Measurements from ENCODE around the gene ECE1.

GRCh38 chr1:21249940-21250493, 40.2 kb downstream of the ECE1 start:
- no peak for TF ChIP-seq BHLHE40 (IDR thresholded peaks at IDR 0.05; ENCODE audit: borderline replicate concordance)
- TF ChIP-seq SP1 (IDR thresholded peaks at IDR 0.05) = no peak
- TF ChIP-seq TARDBP (IDR thresholded peaks at IDR 0.05) = no peak
- no peak for TF ChIP-seq FOXK2 (IDR thresholded peaks at IDR 0.05)
- no peak for TF ChIP-seq LEF1 (IDR thresholded peaks at IDR 0.05; ENCODE audit: borderline replicate concordance)
- no peak for TF ChIP-seq FOXM1 (IDR thresholded peaks at IDR 0.05; ENCODE audit: borderline replicate concordance)
- no peak for TF ChIP-seq ARNT (IDR thresholded peaks at IDR 0.05)
- no peak for TF ChIP-seq CTBP1 (IDR thresholded peaks at IDR 0.05; ENCODE audit: borderline replicate concordance)
- no peak for TF ChIP-seq ELF4 (IDR thresholded peaks at IDR 0.05)

Data from HEK293T (cell line).